ENCODE results near the gene VCAM1.

The VCAM1 gene

GRCh38 chr1:100782473-100783039 is 63.0 kb downstream of the VCAM1 start:
- peaks cover 0 to 7% of the 10 kb centered on the region in 2 donors for H3K9me3 ChIP-seq (replicated peaks in 1 of 2; ENCODE audit: control insufficient read depth in 2 of 2, insufficient read depth in 1 of 2, low read depth in 1 of 2, low read length in 2 of 2)
- H3K18ac ChIP-seq (ENCODE audit: low read length), result no peak overlapping the region
- no peak overlapping the region for H2BK120ac ChIP-seq (ENCODE audit: low read depth, low read length)
- H2AFZ ChIP-seq (ENCODE audit: low read length), result no peak overlapping the region
- no peak overlapping the region for H2BK15ac ChIP-seq (ENCODE audit: low read length)
- H3K4me1 ChIP-seq (ENCODE audit: control insufficient read depth in 2 of 2, insufficient read depth in 1 of 2, low read depth in 1 of 2, low read length in 2 of 2), result peaks cover 1 to 10% of the 10 kb centered on the region in 2 donors
- no peak overlapping the region for H3K4ac ChIP-seq (ENCODE audit: low read length)
- H3K36me3 ChIP-seq (replicated peaks in 1 of 2; ENCODE audit: control insufficient read depth in 2 of 2, insufficient read depth in 2 of 2, low read length in 2 of 2), result no peaks in the 10 kb centered on the region
- no peak for DNase-seq (ENCODE audit: low spot score)
- H3K4me3 ChIP-seq (ENCODE audit: low read length in 2 of 2), result no peak overlapping the region
- H4K8ac ChIP-seq (ENCODE audit: low read depth, low read length), result no peak overlapping the region
- no peak overlapping the region for H3K4me2 ChIP-seq (ENCODE audit: insufficient read depth, low read length, poor library complexity, severe bottlenecking)
- no peak overlapping the region for H3K27ac ChIP-seq (replicated peaks; ENCODE audit: low read length)
- no peak overlapping the region for H3K23ac ChIP-seq (ENCODE audit: low read depth, low read length, poor library complexity)
- H2BK5ac ChIP-seq (ENCODE audit: low read length), result no peak overlapping the region
- H3K9ac ChIP-seq (ENCODE audit: low read depth, low read length, poor library complexity), result no peak overlapping the region
- no peak overlapping the region for H2BK12ac ChIP-seq (ENCODE audit: low read length)
- no CpG with 5 or more reads among the region's 1 CpG for whole genome bisulfite sequencing, 2 donors (ENCODE audit: extremely low coverage in 2 of 2, insufficient read length in 2 of 2, insufficient replicate concordance in 1 of 2)
- no peak overlapping the region for H3K14ac ChIP-seq (ENCODE audit: low read length)
- H4K91ac ChIP-seq (ENCODE audit: low read depth, low read length, poor library complexity), result no peak overlapping the region
- no peaks in the 10 kb centered on the region for H3K79me1 ChIP-seq (ENCODE audit: low read depth, low read length)
- H2AK5ac ChIP-seq (ENCODE audit: low read depth, low read length), result no peak overlapping the region
- no peaks in the 10 kb centered on the region for H3K27me3 ChIP-seq (ENCODE audit: control insufficient read depth in 3 of 3, insufficient read depth in 3 of 3, low read depth in 1 of 3, low read length in 3 of 3)

- Histone ChIP-seq H3K4me1 (ENCODE audit: control insufficient read depth in 2 of 2, insufficient read depth in 1 of 2, low read depth in 1 of 2, low read length in 2 of 2) (peaks cover 1 to 22% of the 10 kb centered on the region in 2 donors), H3K14ac (ENCODE audit: low read length) (no peak overlapping the region), H3K23ac (ENCODE audit: low read depth, low read length, poor library complexity) (no peak overlapping the region), H3K4me3 (ENCODE audit: low read length in 2 of 2) (peak overlapping the region in 1 of 2 donors; percentile 14), H2BK12ac (ENCODE audit: low read length) (no peak overlapping the region), H2AK5ac (ENCODE audit: low read depth, low read length) (no peak overlapping the region), H2BK15ac (ENCODE audit: low read length) (no peak overlapping the region), H3K18ac (ENCODE audit: low read length) (no peak overlapping the region), H3K36me3 (replicated peaks in 1 of 2; ENCODE audit: control insufficient read depth in 2 of 2, insufficient read depth in 2 of 2, low read length in 2 of 2) (no peaks in the 10 kb centered on the region), H3K27ac (replicated peaks; ENCODE audit: low read length) (no peak overlapping the region), H4K8ac (ENCODE audit: low read depth, low read length) (no peak overlapping the region), H3K9ac (ENCODE audit: low read depth, low read length, poor library complexity) (no peak overlapping the region), H3K9me3 (replicated peaks in 1 of 2; ENCODE audit: control insufficient read depth in 2 of 2, insufficient read depth in 1 of 2, low read depth in 1 of 2, low read length in 2 of 2) (peaks cover 0 to 7% of the 10 kb centered on the region in 2 donors), H3K4me2 (ENCODE audit: insufficient read depth, low read length, poor library complexity, severe bottlenecking) (no peak overlapping the region), H2BK5ac (ENCODE audit: low read length) (no peak overlapping the region), H3K79me1 (ENCODE audit: low read depth, low read length) (no peaks in the 10 kb centered on the region), H3K27me3 (ENCODE audit: control insufficient read depth in 3 of 3, insufficient read depth in 3 of 3, low read depth in 1 of 3, low read length in 3 of 3) (no peaks in the 10 kb centered on the region), H4K91ac (ENCODE audit: low read depth, low read length, poor library complexity) (no peak overlapping the region), H3K4ac (ENCODE audit: low read length) (no peak overlapping the region), H2BK120ac (ENCODE audit: low read depth, low read length) (no peak overlapping the region), H2AFZ (ENCODE audit: low read length) (peak overlapping the region; percentile 67)
- no peak for DNase-seq (ENCODE audit: low spot score)
- WGBS, 2 donors (ENCODE audit: extremely low coverage in 2 of 2, insufficient read length in 2 of 2, insufficient replicate concordance in 1 of 2), result no CpG with 5 or more reads among the region's 5 CpGs
Observed at GRCh38 chr1:100785470-100786052, 66.0 kb downstream of the VCAM1 start.

GRCh38 chr1:100786870-100787269 is 67.3 kb downstream of the VCAM1 start:
- Histone ChIP-seq H2BK120ac (ENCODE audit: low read depth, low read length) (no peak overlapping the region), H3K27ac (replicated peaks; ENCODE audit: low read length) (no peak overlapping the region), H3K9ac (ENCODE audit: low read depth, low read length, poor library complexity) (no peak overlapping the region), H3K14ac (ENCODE audit: low read length) (no peak overlapping the region), H3K4me2 (ENCODE audit: insufficient read depth, low read length, poor library complexity, severe bottlenecking) (no peak overlapping the region), H3K4me3 (ENCODE audit: low read length in 2 of 2) (no peak overlapping the region), H3K4ac (ENCODE audit: low read length) (no peak overlapping the region), H3K79me1 (ENCODE audit: low read depth, low read length) (no peaks in the 10 kb centered on the region), H3K23ac (ENCODE audit: low read depth, low read length, poor library complexity) (no peak overlapping the region), H3K18ac (ENCODE audit: low read length) (no peak overlapping the region), H2BK15ac (ENCODE audit: low read length) (no peak overlapping the region), H3K27me3 (ENCODE audit: control insufficient read depth in 3 of 3, insufficient read depth in 3 of 3, low read depth in 1 of 3, low read length in 3 of 3) (no peaks in the 10 kb centered on the region), H3K36me3 (replicated peaks in 1 of 2; ENCODE audit: control insufficient read depth in 2 of 2, insufficient read depth in 2 of 2, low read length in 2 of 2) (no peaks in the 10 kb centered on the region), H3K9me3 (replicated peaks in 1 of 2; ENCODE audit: control insufficient read depth in 2 of 2, insufficient read depth in 1 of 2, low read depth in 1 of 2, low read length in 2 of 2) (peaks cover 0 to 4% of the 10 kb centered on the region in 2 donors), H2BK12ac (ENCODE audit: low read length) (no peak overlapping the region), H2BK5ac (ENCODE audit: low read length) (no peak overlapping the region), H2AFZ (ENCODE audit: low read length) (no peak overlapping the region), H2AK5ac (ENCODE audit: low read depth, low read length) (no peak overlapping the region), H3K4me1 (ENCODE audit: control insufficient read depth in 2 of 2, insufficient read depth in 1 of 2, low read depth in 1 of 2, low read length in 2 of 2) (peaks cover 1 to 22% of the 10 kb centered on the region in 2 donors), H4K8ac (ENCODE audit: low read depth, low read length) (no peak overlapping the region), H4K91ac (ENCODE audit: low read depth, low read length, poor library complexity) (no peak overlapping the region)
- DNase-seq (ENCODE audit: low spot score), result no peak
- no CpG with 5 or more reads among the region's 2 CpGs for WGBS, 2 donors (ENCODE audit: extremely low coverage in 2 of 2, insufficient read length in 2 of 2, insufficient replicate concordance in 1 of 2)
